ENCODE results near the gene TIE1.
A peak's percentile ranks its signal among the peaks of the same experiment; 100 is the strongest.

TIE1 gene

DNA sequence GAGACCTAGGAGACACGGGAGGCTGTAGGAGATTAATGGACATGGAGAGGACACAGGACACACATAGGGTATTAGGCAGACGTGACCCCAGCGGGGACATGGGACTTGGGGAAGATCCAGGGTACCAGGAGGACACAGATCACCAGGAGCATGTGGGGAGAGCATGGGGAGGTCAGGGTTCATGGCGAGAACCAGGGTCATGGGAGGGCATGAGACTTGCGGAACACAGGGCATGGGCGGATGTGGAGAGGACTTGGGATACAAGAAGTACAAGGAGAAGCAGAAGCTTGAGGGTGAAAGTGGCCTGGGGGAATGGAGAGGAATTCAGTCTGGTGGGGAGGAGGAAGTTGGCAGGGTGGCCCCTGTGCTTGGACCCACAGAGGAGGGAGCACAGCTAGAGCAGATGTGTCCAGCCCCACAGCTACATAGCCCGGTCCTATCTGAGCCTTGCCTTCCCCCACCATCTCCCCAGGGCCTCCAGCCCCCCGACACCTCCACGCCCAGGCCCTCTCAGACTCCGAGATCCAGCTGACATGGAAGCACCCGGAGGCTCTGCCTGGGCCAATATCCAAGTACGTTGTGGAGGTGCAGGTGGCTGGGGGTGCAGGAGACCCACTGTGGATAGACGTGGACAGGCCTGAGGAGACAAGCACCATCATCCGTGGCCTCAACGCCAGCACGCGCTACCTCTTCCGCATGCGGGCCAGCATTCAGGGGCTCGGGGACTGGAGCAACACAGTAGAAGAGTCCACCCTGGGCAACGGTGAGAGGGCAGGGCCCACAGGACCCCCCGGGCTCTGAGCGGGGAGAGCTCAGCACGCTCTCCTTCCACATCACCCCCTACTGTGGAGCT lies 12.1 kb downstream of the TIE1 start:
- DNase-seq (ENCODE audit: low read depth) = no peak

DNA sequence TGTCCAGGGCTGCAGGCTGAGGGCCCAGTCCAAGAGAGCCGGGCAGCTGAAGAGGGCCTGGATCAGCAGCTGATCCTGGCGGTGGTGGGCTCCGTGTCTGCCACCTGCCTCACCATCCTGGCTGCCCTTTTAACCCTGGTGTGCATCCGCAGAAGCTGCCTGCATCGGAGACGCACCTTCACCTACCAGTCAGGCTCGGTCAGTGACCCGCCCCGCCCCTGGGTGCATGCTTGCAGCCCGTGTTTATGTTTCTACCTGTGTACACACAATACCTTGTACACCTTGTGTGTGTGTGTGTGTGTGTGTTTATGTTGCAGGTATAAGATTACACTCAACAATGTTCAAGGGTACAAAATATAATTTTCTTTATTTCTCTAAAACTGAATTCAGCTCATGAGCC lies 13.0 kb downstream of the TIE1 start:
- DNase-seq (ENCODE audit: low read depth) = no peak

DNA sequence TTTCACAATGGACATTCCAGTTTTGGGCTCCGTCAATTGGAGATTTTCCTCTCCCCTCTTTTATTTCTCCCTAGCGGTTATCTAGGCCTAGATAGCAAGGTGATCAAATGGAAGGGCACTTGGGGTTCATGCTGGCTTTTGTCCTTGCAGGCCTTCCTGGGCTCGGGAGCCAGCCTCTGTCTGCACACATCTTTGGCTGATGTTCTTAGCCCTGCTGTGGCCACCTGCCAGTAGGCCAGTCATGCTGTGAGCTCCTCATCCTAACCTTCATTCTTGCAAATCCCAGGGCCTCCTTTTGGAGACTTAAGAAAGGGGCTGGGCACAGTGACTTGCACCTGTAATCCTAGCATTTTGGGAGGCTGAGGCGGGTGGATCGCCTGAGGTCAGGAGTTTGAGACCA lies 13.5 kb downstream of the TIE1 start:
- no peak for DNase-seq (ENCODE audit: low read depth)

GRCh38 chr1:43315481-43315880 lies 14.7 kb downstream of the TIE1 start:
- no peak for DNase-seq (ENCODE audit: low read depth)

DNA sequence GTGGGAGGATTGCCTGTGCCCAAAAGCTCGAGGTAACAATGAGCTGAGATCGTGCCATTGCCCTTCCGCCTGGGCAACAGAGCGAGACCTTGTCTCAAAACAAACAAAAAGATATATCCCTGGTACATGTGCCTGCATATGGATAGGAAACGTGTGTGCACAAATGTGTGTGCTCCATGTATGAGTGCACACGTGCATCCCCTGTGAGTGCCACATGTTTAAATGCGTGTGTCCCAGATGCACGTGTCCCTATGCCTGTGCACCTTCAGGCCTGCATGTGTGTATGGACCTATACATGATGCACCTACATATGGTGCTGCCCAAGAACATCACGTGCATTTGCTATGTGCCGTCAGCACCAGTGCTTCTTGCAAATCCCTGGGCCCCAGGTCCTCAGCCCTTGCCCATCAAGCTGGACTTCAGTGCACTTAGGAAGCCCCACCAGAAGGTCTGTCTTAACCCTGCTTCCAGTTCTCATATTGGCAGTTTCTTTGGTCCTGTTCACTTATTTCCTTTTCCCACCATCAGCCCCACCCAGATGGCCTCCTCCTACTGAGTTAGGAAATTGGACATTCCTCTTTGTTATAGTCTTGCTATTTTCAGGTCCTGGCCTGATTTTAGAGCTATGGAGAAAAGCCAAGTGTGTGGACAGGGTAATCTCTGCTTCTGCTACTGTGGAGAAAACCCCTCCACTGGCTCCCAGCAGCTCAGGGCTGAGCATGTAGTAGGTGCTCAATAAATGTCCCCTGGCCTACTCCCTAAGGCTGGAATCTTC lies 15.4 kb downstream of the TIE1 start:
- DNase-seq (ENCODE audit: low read depth) = no peak

- no peak for DNase-seq (ENCODE audit: low read depth)
Observed at GRCh38 chr1:43316738-43317520, 16.1 kb downstream of the TIE1 start.

DNA sequence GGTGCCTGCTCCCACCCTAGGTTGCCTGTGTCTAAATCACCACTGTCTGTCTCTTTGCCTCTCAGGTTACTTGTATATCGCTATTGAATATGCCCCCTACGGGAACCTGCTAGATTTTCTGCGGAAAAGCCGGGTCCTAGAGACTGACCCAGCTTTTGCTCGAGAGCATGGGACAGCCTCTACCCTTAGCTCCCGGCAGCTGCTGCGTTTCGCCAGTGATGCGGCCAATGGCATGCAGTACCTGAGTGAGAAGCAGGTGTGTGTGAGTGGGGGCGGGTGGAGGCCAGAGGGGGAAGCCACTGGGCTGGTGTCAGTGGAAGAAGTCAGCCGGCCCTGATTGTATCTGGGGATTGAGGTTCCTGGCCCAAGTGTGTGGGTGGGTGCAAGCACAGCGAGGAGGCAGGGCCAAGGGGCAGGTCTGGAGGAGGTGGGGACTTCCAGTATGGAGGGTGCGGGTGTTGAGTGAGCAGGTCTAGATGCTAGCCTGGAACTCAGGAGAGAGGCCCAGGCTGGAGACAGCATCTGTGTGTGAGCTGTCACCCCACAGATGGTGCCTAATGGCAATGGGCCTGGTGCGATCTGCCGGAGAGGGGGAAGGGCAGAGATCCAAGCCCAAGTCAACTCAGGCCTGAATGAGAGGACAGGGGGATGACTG lies 17.2 kb downstream of the TIE1 start:
- DNase-seq (ENCODE audit: low read depth) = no peak

DNA sequence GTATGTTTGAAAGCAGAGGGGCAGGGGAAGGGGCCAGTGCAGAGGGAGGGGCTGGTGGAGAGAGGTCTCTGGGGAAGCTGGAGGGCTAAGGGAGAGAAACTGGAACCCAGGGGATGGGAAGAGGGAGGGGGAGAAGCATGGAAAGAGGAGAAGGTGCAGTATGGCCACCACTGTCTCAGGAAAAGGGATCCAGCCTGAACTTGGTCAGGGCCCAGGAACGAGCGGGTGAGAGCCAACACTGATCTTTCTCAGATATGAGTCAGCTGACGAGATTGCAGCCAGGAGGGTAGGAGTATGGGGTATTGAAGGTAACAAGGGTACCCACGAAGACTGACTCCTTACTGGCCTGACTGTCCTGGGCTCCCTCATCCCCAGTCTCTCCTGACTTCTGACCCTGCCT lies 18.0 kb downstream of the TIE1 start:
- DNase-seq (ENCODE audit: low read depth) = no peak

- no peak for DNase-seq (ENCODE audit: low read depth)
Observed at GRCh38 chr1:43319288-43319687, 18.5 kb downstream of the TIE1 start.

- DNase-seq (ENCODE audit: low read depth) = no peak
Observed at GRCh38 chr1:43319766-43320165, 19.0 kb downstream of the TIE1 start.

DNA sequence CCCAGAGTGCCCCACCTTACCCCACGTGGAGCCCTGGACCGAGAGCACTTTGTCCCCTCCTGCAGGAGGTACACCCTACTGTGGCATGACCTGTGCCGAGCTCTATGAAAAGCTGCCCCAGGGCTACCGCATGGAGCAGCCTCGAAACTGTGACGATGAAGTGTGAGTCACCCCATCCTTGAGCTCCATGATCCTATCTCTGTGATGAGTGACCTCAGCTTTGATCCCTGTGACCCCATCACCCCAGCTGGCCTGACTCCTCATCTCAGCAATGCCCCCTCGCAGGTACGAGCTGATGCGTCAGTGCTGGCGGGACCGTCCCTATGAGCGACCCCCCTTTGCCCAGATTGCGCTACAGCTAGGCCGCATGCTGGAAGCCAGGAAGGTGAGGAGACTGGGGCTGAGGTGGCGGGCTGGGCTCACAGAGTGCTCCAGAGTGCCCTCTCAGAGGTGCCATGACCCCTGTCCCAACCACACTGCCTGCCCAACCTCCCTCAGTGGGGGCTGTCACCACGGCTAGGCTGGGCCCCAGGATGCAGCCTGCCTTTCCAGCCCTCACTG lies 20.6 kb downstream of the TIE1 start:
- no peak for DNase-seq (ENCODE audit: low read depth)

DNA sequence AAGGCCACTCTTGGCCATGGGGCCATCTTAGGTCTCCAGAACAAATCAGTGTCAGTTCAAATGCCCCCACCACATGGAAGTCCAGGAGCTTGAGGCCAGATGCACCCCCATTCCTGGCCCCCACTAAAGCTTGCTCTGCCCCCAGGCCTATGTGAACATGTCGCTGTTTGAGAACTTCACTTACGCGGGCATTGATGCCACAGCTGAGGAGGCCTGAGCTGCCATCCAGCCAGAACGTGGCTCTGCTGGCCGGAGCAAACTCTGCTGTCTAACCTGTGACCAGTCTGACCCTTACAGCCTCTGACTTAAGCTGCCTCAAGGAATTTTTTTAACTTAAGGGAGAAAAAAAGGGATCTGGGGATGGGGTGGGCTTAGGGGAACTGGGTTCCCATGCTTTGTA lies 21.7 kb downstream of the TIE1 start:
- DNase-seq (ENCODE audit: low read depth) = no peak

GRCh38 chr1:43324810-43325209 lies 24.0 kb downstream of the TIE1 start:
- no peak for DNase-seq (ENCODE audit: low read depth)

- DNase-seq (ENCODE audit: low read depth) = no peak
Observed at GRCh38 chr1:43325381-43325780, 24.6 kb downstream of the TIE1 start.

- DNase-seq (ENCODE audit: low read depth) = no peak
Observed at GRCh38 chr1:43327549-43328292, 26.9 kb downstream of the TIE1 start.

- peak; percentile 49 for DNase-seq (ENCODE audit: low read depth)
Observed at GRCh38 chr1:43329995-43330751, 29.4 kb downstream of the TIE1 start.

DNA sequence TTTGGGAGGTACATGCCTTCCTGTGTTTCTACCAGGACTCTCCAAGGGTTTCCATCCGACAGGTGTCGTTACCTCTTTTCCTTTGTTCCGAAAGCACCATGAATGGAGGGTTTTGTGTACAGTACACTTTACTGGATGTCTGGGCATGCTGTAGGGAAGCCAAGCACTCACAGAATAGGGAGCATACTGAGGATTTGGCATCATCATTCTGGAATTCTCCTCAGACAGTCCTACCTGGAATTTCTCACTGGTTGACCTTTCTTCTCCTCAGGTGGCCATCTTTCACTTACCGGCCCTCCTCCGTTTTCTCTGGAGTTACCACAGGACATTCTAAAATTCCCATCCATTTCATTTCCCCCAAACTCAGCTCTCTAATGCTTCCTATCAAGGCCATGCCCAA lies 30.9 kb downstream of the TIE1 start:
- no peak for DNase-seq (ENCODE audit: low read depth)

- DNase-seq (ENCODE audit: low read depth) = no peak
Observed at GRCh38 chr1:43334453-43335205, 33.8 kb downstream of the TIE1 start.

DNA sequence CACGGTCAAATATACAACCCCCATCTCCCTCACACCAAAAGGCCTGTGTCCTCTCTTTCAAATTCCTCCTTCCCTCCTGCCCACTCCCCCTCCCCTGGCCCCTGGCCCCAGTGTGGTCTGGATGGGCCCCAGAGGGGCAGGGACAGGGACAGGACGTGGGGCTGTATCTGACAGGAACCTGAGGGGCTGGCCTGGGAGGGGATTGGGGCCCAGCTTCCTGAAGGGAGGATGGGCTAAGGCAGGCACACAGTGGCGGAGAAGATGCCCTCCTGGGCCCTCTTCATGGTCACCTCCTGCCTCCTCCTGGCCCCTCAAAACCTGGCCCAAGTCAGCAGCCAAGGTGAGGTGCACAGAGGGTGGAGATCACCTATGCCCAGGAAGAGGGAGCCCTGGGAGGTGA lies 36.8 kb downstream of the TIE1 start, which contains the start of gene MPL:
Gene MPL, plus strand, starts transcription at position 231 of the 400 bp plus-strand sequence. Its CDS starts 31 bp downstream, at position 262.
- no peak for DNase-seq (ENCODE audit: low read depth)

Measured in HS-27A (cell line).